GM19239 (cell line): ENCODE data around the gene PVALB.
"Not testable (repeated sequence)": the region's sequence is repeated elsewhere in the genome, so short reads cannot be mapped to it uniquely, and the experiment has no call there.

Experiments used
- DNase-seq: peaks from one replicate; pipeline ENCODE4 v3.0.0; 2011; ENCODE audit warnings: low spot score; ENCODE audit not compliant: insufficient read length
- FAIRE-seq: peaks from 2 replicates; lab custom pipeline; 2011; peaks lifted over from hg19 to GRCh38; lab: Jason Lieb, UNC

The PVALB gene

GRCh38 chr22:36761553-36762240, 55.1 kb downstream of the PVALB start:
- DNase-seq (no peak), FAIRE-seq (no peak)

- DNase-seq, result no peak
- FAIRE-seq, result no peak
Measured at GRCh38 chr22:36760786-36761185, 56.0 kb downstream of the PVALB start.

- FAIRE-seq (no peak), DNase-seq (no peak)
Measured at GRCh38 chr22:36759481-36760159, 57.2 kb downstream of the PVALB start.

GRCh38 chr22:36758792-36759271, 58.0 kb downstream of the PVALB start:
- no peak for DNase-seq
- FAIRE-seq, result no peak

- FAIRE-seq (peak; percentile 90), DNase-seq (peak; percentile 79)
Measured at GRCh38 chr22:36757668-36758211, 59.1 kb downstream of the PVALB start.

GRCh38 chr22:36756746-36757655, 59.8 kb downstream of the PVALB start:
- DNase-seq (no peak), FAIRE-seq (no peak)

GRCh38 chr22:36756031-36756430, 60.8 kb downstream of the PVALB start:
- no peak for FAIRE-seq
- DNase-seq, result no peak

- FAIRE-seq (no peak), DNase-seq (no peak)
Measured at GRCh38 chr22:36755316-36755715, 61.5 kb downstream of the PVALB start.

GRCh38 chr22:36754881-36755280, 62.0 kb downstream of the PVALB start:
- not testable (repeated sequence) for DNase-seq, FAIRE-seq

GRCh38 chr22:36753916-36754315, 62.9 kb downstream of the PVALB start:
- FAIRE-seq (no peak), DNase-seq (no peak)

GRCh38 chr22:36753120-36753802, 63.6 kb downstream of the PVALB start:
- no peak for DNase-seq
- FAIRE-seq, result no peak
